ENCODE results near the gene ARHGEF16. TPM values are rescaled to one million over a fixed set of nuclear protein-coding genes. Genes with fewer than 3 reads are reported as not detected.
A peak's percentile ranks its signal among the peaks of the same experiment; 100 is the strongest.

ARHGEF16 gene
- total RNA-seq, 6 donors from 2014 or later: 11.9 to 28.9 (median 13.4) TPM

GRCh38 chr1:3411806-3412205 lies 42.7 kb upstream of the ARHGEF16 start:
- peak in 1 of 2 donors; percentile 84 for DNase-seq
- 88 to 94% methylated on average over 24 to 30 of the region's 30 CpGs for WGBS, 2 donors
- TF ChIP-seq POLR2A (IDR thresholded peaks at IDR 0.05) (no peak), CTCF (IDR thresholded peaks at IDR 0.05) (no peak), EP300 (IDR thresholded peaks at IDR 0.05) (no peak), POLR2AphosphoS5 (IDR thresholded peaks at IDR 0.05) (no peak)

GRCh38 chr1:3412376-3412775 lies 42.1 kb upstream of the ARHGEF16 start:
- DNase-seq (peak in 1 of 2 donors; percentile 80), ATAC-seq (ENCODE audit: low FRiP score in 2 of 2) (no peak)
- Histone ChIP-seq H3K9me3 (peaks cover 0 to 10% (median 8%) of the 10 kb centered on the region in 4 donors), H3K27me3 (no peaks in the 10 kb centered on the region), H3K4me3 (no peak overlapping the region), H3K36me3 (no peaks in the 10 kb centered on the region), H3K4me1 (peaks cover 0 to 7% (median 4%) of the 10 kb centered on the region in 4 donors), H3K27ac (no peak overlapping the region)
- TF ChIP-seq POLR2A (IDR thresholded peaks at IDR 0.05) (no peak), CTCF (IDR thresholded peaks at IDR 0.05) (no peak), POLR2AphosphoS5 (IDR thresholded peaks at IDR 0.05) (no peak), EP300 (IDR thresholded peaks at IDR 0.05) (no peak)
- WGBS, 2 donors: 88 to 95% methylated on average over 11 to 16 of the region's 33 CpGs

More at GRCh38 chr1:3411806-3412205, 42.7 kb upstream of the ARHGEF16 start:
- H3K9me3 ChIP-seq: peaks cover 0 to 7% (median 5%) of the 10 kb centered on the region in 4 donors
- peaks cover 0 to 7% (median 4%) of the 10 kb centered on the region in 4 donors for H3K4me1 ChIP-seq
- H3K36me3 ChIP-seq: no peaks in the 10 kb centered on the region
- H3K4me3 ChIP-seq: no peak overlapping the region
- no peak overlapping the region for H3K27ac ChIP-seq
- no peaks in the 10 kb centered on the region for H3K27me3 ChIP-seq
- no peak for ATAC-seq (ENCODE audit: low FRiP score in 2 of 2)

- Histone ChIP-seq H3K27ac (no peak overlapping the region), H3K4me1 (peaks cover 0 to 7% (median 4%) of the 10 kb centered on the region in 4 donors), H3K27me3 (no peaks in the 10 kb centered on the region), H3K4me3 (no peak overlapping the region), H3K36me3 (peaks cover 0 to 6% (median 0%) of the 10 kb centered on the region in 4 donors), H3K9me3 (peaks cover 0 to 10% (median 8%) of the 10 kb centered on the region in 4 donors)
- ATAC-seq (ENCODE audit: low FRiP score in 2 of 2): no peak
- TF ChIP-seq EP300 (IDR thresholded peaks at IDR 0.05) (no peak), POLR2AphosphoS5 (IDR thresholded peaks at IDR 0.05) (no peak), POLR2A (IDR thresholded peaks at IDR 0.05) (no peak), CTCF (IDR thresholded peaks at IDR 0.05) (no peak)
- WGBS, 2 donors: 95 to 98% methylated on average over 20 to 34 of the region's 34 CpGs
- peak in 1 of 2 donors; percentile 75 for DNase-seq
These were observed 40.3 kb upstream of the ARHGEF16 start for GRCh38 chr1:3413975-3414710.

GRCh38 chr1:3415260-3416090 lies 39.0 kb upstream of the ARHGEF16 start:
- H3K27ac ChIP-seq: peak overlapping the region in 1 of 4 donors; percentile 15
- H3K27me3 ChIP-seq: no peaks in the 10 kb centered on the region
- TF ChIP-seq POLR2AphosphoS5 (IDR thresholded peaks at IDR 0.05): no peak
- TF ChIP-seq CTCF (IDR thresholded peaks at IDR 0.05): no peak
- TF ChIP-seq EP300 (IDR thresholded peaks at IDR 0.05): no peak
- TF ChIP-seq POLR2A (IDR thresholded peaks at IDR 0.05): no peak
- ATAC-seq (ENCODE audit: low FRiP score in 2 of 2): no peak
- H3K36me3 ChIP-seq: peaks cover 0 to 6% (median 0%) of the 10 kb centered on the region in 4 donors
- H3K4me1 ChIP-seq: peaks cover 0 to 7% (median 4%) of the 10 kb centered on the region in 4 donors
- DNase-seq: peak in 1 of 2 donors; percentile 68
- WGBS, 2 donors: 61 to 70% methylated on average over 22 to 39 of the region's 39 CpGs
- peaks cover 0 to 10% (median 8%) of the 10 kb centered on the region in 4 donors for H3K9me3 ChIP-seq
- no peak overlapping the region for H3K4me3 ChIP-seq
